GM08714 (cell line): ENCODE data around the gene MBD3L4.

Experiments
- H3K4me3 ChIP-seq: fragments of 200-500 bp; sonication (Bioruptor generic); 2 replicates; pipeline ENCODE4 v1.5.1; 2014; ENCODE audit warnings: mild to moderate bottlenecking, low read length, inconsistent platforms
- ZNF274 ChIP-seq: IDR thresholded peaks from 2 replicates; pipeline ENCODE4 v1.6.1; 2012; ENCODE audit warnings: mild to moderate bottlenecking, low read depth, low read length

The MBD3L4 gene

GRCh38 chr19:6999933-7000332 is 40.0 kb downstream of the MBD3L4 start:
- TF ChIP-seq ZNF274: no peak
- no peak overlapping the region for H3K4me3 ChIP-seq

GRCh38 chr19:6997679-6998445 is 42.1 kb downstream of the MBD3L4 start:
- H3K4me3 ChIP-seq: no peak overlapping the region; the same call in 1 of the 2 replicates
- no peak for TF ChIP-seq ZNF274

- TF ChIP-seq ZNF274: no peak
- H3K4me3 ChIP-seq: no peak overlapping the region; the same call in 1 of the 2 replicates
Measured at GRCh38 chr19:6996810-6997209, 43.2 kb downstream of the MBD3L4 start.

- H3K4me3 ChIP-seq: no peak overlapping the region
- no peak for TF ChIP-seq ZNF274
Measured at GRCh38 chr19:6995054-6995453, 44.9 kb downstream of the MBD3L4 start.

- H3K4me3 ChIP-seq: no peak overlapping the region
Measured at GRCh38 chr19:6988257-6988656, 51.7 kb downstream of the MBD3L4 start.

GRCh38 chr19:6987850-6988249 is 52.1 kb downstream of the MBD3L4 start:
- no peak overlapping the region for H3K4me3 ChIP-seq
- TF ChIP-seq ZNF274: no peak

More at GRCh38 chr19:6988257-6988656, 51.7 kb downstream of the MBD3L4 start:
- no peak for TF ChIP-seq ZNF274
